Stimulated activated memory B cell treated with anti-CD40 and anti-IgM and Interleukin-4, amounts not matched to agents 10 μg/mL and 1 μg/mL and 100 μg/mL, for 72 hours (primary cell): Measurements from ENCODE around the gene SPPL3.

Source experiments
- ATAC-seq: fragments of 150-1000 bp; cut with Tn5 transposase; 2 replicates; pipeline ENCODE4 v1.10.0; 2021
- H3K27ac Mint-ChIP-seq: one replicate; pipeline ENCODE4 v1.8.0; 2022; ENCODE audit warnings: mild to moderate bottlenecking, mixed read lengths
- H3K27me3 Mint-ChIP-seq: one replicate; pipeline ENCODE4 v1.8.0; 2022; ENCODE audit warnings: mixed read lengths
- H3K36me3 Mint-ChIP-seq: one replicate; pipeline ENCODE4 v1.8.0; 2022; ENCODE audit warnings: mixed read lengths
- H3K4me1 Mint-ChIP-seq: one replicate; pipeline ENCODE4 v1.8.0; 2022; ENCODE audit warnings: mixed read lengths
- H3K4me3 Mint-ChIP-seq: one replicate; pipeline ENCODE4 v1.8.0; 2022; ENCODE audit warnings: mild to moderate bottlenecking, moderate library complexity, mixed read lengths
- H3K9me3 Mint-ChIP-seq: one replicate; pipeline ENCODE4 v1.8.0; 2022; ENCODE audit warnings: mixed read lengths

SPPL3 gene

GRCh38 chr12:120832737-120833136 lies 71.4 kb downstream of the SPPL3 start:
- no peak for ATAC-seq
- H3K4me1 Mint-ChIP-seq, result peaks cover 46% of the 10 kb centered on the region
- H3K4me3 Mint-ChIP-seq, result no peak overlapping the region
- H3K36me3 Mint-ChIP-seq, result no peaks in the 10 kb centered on the region
- H3K27me3 Mint-ChIP-seq, result no peaks in the 10 kb centered on the region
- no peak overlapping the region for H3K27ac Mint-ChIP-seq
- no peaks in the 10 kb centered on the region for H3K9me3 Mint-ChIP-seq

- H3K27ac Mint-ChIP-seq, result no peak overlapping the region
- no peak for ATAC-seq
- H3K4me1 Mint-ChIP-seq, result peaks cover 53% of the 10 kb centered on the region
- no peaks in the 10 kb centered on the region for H3K36me3 Mint-ChIP-seq
- H3K9me3 Mint-ChIP-seq, result no peaks in the 10 kb centered on the region
- no peak overlapping the region for H3K4me3 Mint-ChIP-seq
- H3K27me3 Mint-ChIP-seq, result no peaks in the 10 kb centered on the region
Measured at GRCh38 chr12:120831648-120832267, 72.4 kb downstream of the SPPL3 start.

- no peaks in the 10 kb centered on the region for H3K9me3 Mint-ChIP-seq
- H3K4me3 Mint-ChIP-seq, result no peak overlapping the region
- H3K27me3 Mint-ChIP-seq, result no peaks in the 10 kb centered on the region
- no peak for ATAC-seq
- no peak overlapping the region for H3K27ac Mint-ChIP-seq
- peaks cover 53% of the 10 kb centered on the region for H3K4me1 Mint-ChIP-seq
- H3K36me3 Mint-ChIP-seq, result no peaks in the 10 kb centered on the region
Measured at GRCh38 chr12:120830966-120831365, 73.2 kb downstream of the SPPL3 start.

GRCh38 chr12:120830052-120830940 lies 73.9 kb downstream of the SPPL3 start:
- no peak overlapping the region for H3K27ac Mint-ChIP-seq

DNA sequence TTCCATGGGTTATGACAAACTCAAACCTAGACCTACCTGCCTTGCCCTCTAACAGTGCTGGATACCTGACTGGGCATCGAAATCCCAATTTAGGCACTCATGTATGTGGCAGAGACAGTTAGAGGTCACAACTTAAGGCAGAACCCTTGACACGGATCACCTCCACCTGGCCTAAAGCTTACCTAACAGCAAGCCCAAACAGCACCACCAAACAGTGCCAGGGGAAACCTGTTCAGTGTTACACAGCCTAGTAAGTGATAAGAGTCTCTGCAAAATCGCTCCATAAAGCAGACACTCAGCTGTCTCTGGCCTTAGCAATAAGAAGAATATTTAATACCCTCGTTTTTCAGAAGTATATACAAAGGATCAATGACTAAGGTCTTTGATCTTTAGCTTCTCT lies 77.8 kb downstream of the SPPL3 start:
- no peaks in the 10 kb centered on the region for H3K27me3 Mint-ChIP-seq
- no peak overlapping the region for H3K4me3 Mint-ChIP-seq
- no peaks in the 10 kb centered on the region for H3K36me3 Mint-ChIP-seq
- H3K9me3 Mint-ChIP-seq, result no peaks in the 10 kb centered on the region
- H3K4me1 Mint-ChIP-seq, result peaks cover 51% of the 10 kb centered on the region
- no peak for ATAC-seq
- no peak overlapping the region for H3K27ac Mint-ChIP-seq

More at GRCh38 chr12:120830052-120830940, 73.9 kb downstream of the SPPL3 start:
- Mint-ChIP-seq H3K9me3 (no peaks in the 10 kb centered on the region), H3K36me3 (no peaks in the 10 kb centered on the region), H3K4me1 (peaks cover 53% of the 10 kb centered on the region), H3K4me3 (no peak overlapping the region), H3K27me3 (no peaks in the 10 kb centered on the region)
- no peak for ATAC-seq

DNA sequence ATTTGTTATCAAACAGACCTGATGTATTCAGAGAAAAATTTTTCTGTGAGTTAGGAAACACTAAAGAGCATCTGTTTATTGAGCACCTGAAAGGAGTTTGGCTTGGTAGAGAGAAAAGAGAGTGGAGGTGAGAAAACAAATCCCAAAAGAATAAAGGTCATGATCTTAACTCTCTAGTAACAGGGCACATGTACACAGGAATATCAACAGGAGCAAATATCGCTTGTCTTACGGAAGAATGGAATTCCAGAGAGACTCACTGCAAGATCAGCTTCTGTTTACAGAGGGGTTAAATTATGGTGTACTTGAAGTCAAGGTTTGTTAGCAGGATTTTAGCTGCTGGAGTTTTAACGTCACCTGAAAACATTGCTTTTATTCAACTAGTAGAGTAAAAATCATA lies 78.8 kb downstream of the SPPL3 start:
- Mint-ChIP-seq H3K4me3 (no peak overlapping the region), H3K27me3 (no peaks in the 10 kb centered on the region), H3K4me1 (peaks cover 42% of the 10 kb centered on the region), H3K36me3 (no peaks in the 10 kb centered on the region), H3K27ac (no peak overlapping the region), H3K9me3 (no peaks in the 10 kb centered on the region)
- ATAC-seq, result no peak

DNA sequence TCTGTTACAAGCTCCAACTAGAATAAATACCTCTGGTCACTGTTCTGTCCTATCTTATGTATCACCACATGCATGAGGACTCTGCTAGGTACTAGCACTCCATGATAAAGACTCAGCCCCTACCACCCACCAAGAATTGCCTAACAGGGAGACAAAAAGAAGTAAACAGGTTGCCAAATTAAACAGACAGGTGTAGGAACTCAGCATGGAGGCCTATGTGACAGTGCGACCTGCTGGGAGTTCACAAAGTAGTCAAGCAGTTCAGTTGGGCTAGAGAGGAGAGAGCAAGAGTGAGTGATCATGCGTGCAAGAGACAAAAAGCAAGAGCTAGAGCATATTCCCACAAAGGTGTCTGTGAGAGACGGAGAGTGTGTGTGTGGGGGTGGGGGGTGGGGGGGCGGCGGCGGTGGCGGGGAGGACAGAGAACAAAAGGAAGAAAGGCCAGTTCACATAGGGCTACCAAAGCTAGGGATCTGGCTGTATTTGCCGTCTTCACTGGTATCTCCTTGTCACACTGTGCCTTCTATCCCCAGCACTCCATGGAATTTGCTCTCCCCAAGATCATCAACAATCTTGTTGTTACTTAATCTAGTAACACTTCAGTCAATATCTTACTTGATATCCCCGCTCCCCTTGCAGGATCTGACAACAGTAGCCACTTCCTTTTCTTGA lies 81.2 kb downstream of the SPPL3 start:
- Mint-ChIP-seq H3K9me3 (no peaks in the 10 kb centered on the region), H3K27me3 (no peaks in the 10 kb centered on the region), H3K4me3 (no peak overlapping the region), H3K4me1 (peaks cover 42% of the 10 kb centered on the region), H3K36me3 (no peaks in the 10 kb centered on the region), H3K27ac (no peak overlapping the region)
- ATAC-seq, result no peak

DNA sequence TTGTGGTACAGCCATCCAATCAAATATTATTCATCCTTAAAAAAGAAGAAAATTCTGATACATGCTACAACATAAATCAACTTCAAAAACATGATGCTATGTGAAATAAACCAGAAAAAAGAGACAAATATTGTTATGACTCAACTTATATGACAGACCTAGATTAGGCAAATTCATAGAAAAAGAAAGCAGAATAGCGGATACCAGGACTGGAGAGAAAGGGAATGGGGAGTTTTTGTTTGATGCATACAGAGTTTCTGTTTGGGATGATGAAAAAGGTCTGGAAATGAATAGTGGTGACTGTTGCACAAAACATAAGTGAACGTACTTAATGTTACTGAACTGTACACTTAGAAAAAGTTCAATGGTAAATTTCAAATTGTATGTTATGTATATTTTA lies 82.3 kb downstream of the SPPL3 start:
- Mint-ChIP-seq H3K9me3 (no peaks in the 10 kb centered on the region), H3K27me3 (no peaks in the 10 kb centered on the region), H3K4me3 (no peak overlapping the region), H3K4me1 (peaks cover 36% of the 10 kb centered on the region), H3K36me3 (no peaks in the 10 kb centered on the region), H3K27ac (no peak overlapping the region)
- no peak for ATAC-seq

- Mint-ChIP-seq H3K9me3 (no peaks in the 10 kb centered on the region), H3K4me1 (peaks cover 30% of the 10 kb centered on the region), H3K27ac (no peak overlapping the region), H3K4me3 (no peak overlapping the region), H3K36me3 (no peaks in the 10 kb centered on the region), H3K27me3 (no peaks in the 10 kb centered on the region)
- ATAC-seq, result no peak
Measured at GRCh38 chr12:120820884-120821510, 83.2 kb downstream of the SPPL3 start.

- peaks cover 17% of the 10 kb centered on the region for H3K4me1 Mint-ChIP-seq
- no peak for ATAC-seq
- H3K27me3 Mint-ChIP-seq, result no peaks in the 10 kb centered on the region
- H3K27ac Mint-ChIP-seq, result no peak overlapping the region
- H3K4me3 Mint-ChIP-seq, result no peak overlapping the region
- no peaks in the 10 kb centered on the region for H3K36me3 Mint-ChIP-seq
- no peaks in the 10 kb centered on the region for H3K9me3 Mint-ChIP-seq
Measured at GRCh38 chr12:120818416-120818815, 85.7 kb downstream of the SPPL3 start.

DNA sequence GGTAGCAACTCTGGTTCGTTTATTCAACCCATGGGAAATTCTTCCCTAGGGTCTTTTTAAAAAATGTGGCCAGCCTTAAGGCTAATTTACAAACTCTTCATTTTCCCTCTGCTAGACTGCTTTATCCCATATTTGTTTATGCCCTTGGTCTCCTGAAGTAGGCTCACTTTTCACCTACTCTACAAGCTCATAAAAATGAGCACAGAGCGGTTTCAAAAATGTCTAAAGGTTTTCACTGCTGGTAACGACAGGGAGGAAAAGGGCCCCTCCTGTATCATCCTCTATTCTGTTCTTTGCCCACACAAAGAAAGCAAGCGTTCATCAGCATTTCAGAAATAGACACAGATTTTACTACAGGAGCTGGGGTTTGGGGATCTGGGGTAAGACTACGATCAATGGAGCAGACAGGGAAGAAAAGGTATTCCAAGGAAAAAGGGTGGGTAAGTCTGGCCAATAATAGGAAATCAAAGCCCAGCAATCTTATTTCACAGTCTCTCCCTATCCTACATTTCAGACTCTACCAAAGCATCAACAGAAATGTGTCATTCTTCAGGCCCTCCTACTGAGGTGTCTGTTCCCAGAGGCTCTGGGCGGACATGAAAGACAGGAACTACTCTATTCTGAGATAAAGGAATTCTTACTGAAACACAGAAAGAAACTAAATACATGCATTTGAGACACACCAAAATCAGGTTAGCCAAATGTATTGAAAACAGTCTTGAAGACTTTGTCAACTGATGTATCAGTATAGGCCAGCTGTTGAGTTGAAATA lies 86.4 kb downstream of the SPPL3 start:
- Mint-ChIP-seq H3K4me3 (no peak overlapping the region), H3K4me1 (peaks cover 11% of the 10 kb centered on the region), H3K27me3 (no peaks in the 10 kb centered on the region)

GRCh38 chr12:120816363-120816762 lies 87.8 kb downstream of the SPPL3 start:
- ATAC-seq, result no peak
- no peaks in the 10 kb centered on the region for H3K9me3 Mint-ChIP-seq

More for the DNA sequence above, 86.4 kb downstream of the SPPL3 start:
- ATAC-seq, result no peak
- Mint-ChIP-seq H3K36me3 (no peaks in the 10 kb centered on the region), H3K27ac (no peak overlapping the region), H3K9me3 (no peaks in the 10 kb centered on the region)

DNA sequence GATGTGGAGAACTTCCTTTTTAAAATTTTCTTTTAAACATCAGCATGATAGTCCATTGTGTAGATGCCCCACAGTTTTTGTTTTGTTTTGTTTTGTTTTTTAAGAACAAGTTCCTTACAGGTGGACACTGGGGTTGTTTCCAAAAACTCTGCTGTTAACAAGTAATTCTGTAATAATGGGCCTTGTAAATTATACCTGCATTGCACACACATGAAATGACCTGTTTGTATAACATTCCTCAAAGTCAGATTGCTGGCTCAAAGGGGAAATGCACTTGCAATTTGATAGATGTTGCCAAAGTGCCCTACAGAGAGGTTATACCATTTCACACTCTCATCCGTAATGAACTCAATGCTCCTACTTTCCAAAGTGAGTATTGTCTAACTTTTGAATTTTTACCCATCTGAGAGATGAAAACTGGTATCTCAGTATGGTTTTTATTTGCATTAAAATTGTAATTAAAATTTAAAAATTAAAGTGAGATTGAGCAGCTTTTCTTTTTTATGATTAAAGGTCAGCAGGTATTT lies 89.2 kb downstream of the SPPL3 start:
- Mint-ChIP-seq H3K4me1 (peaks cover 17% of the 10 kb centered on the region), H3K27ac (no peak overlapping the region)

More at GRCh38 chr12:120816363-120816762, 87.8 kb downstream of the SPPL3 start:
- H3K27ac Mint-ChIP-seq, result no peak overlapping the region
- H3K4me3 Mint-ChIP-seq, result no peak overlapping the region
- no peaks in the 10 kb centered on the region for H3K27me3 Mint-ChIP-seq
- peaks cover 14% of the 10 kb centered on the region for H3K4me1 Mint-ChIP-seq
- H3K36me3 Mint-ChIP-seq, result peaks cover 6% of the 10 kb centered on the region

GRCh38 chr12:120814203-120814902 lies 89.8 kb downstream of the SPPL3 start:
- Mint-ChIP-seq H3K4me3 (no peak overlapping the region), H3K27ac (no peak overlapping the region), H3K4me1 (peaks cover 17% of the 10 kb centered on the region), H3K9me3 (no peaks in the 10 kb centered on the region), H3K27me3 (no peaks in the 10 kb centered on the region), H3K36me3 (peaks cover 21% of the 10 kb centered on the region)
- ATAC-seq, result no peak

More for the DNA sequence above, 89.2 kb downstream of the SPPL3 start:
- H3K9me3 Mint-ChIP-seq, result no peaks in the 10 kb centered on the region
- no peak overlapping the region for H3K4me3 Mint-ChIP-seq
- H3K27me3 Mint-ChIP-seq, result no peaks in the 10 kb centered on the region
- ATAC-seq, result no peak
- peaks cover 18% of the 10 kb centered on the region for H3K36me3 Mint-ChIP-seq
